GM19468 (cell line): ENCODE measurements around the gene TEX264.

Experiments
- ATAC-seq: cut with Tn5 transposase; IDR thresholded peaks from one replicate; pipeline ENCODE4 v1.9.1; 2021; ENCODE audit warnings: mild to moderate bottlenecking, moderate library complexity, moderate number of reproducible peaks; ENCODE audit not compliant: unreplicated experiment; ENCODE audit errors: extremely low read depth

Gene TEX264

GRCh38 chr3:51691949-51692348, 20.9 kb downstream of the TEX264 start:
- ATAC-seq, result no peak

- no peak for ATAC-seq
These were observed 21.9 kb downstream of the TEX264 start for GRCh38 chr3:51692980-51693395.

- no peak for ATAC-seq
These were observed 25.9 kb downstream of the TEX264 start for GRCh38 chr3:51696954-51697353.

- ATAC-seq, result no peak
These were observed 27.2 kb downstream of the TEX264 start for GRCh38 chr3:51698209-51698608.

GRCh38 chr3:51700403-51700802, 29.4 kb downstream of the TEX264 start:
- no peak for ATAC-seq

GRCh38 chr3:51702156-51702555, 31.1 kb downstream of the TEX264 start:
- no peak for ATAC-seq

GRCh38 chr3:51703068-51703760, 32.2 kb downstream of the TEX264 start:
- ATAC-seq, result no peak

GRCh38 chr3:51703761-51704510, 32.9 kb downstream of the TEX264 start:
- no peak for ATAC-seq

GRCh38 chr3:51704511-51704950, 33.5 kb downstream of the TEX264 start:
- ATAC-seq, result no peak

GRCh38 chr3:51705276-51706020, 34.4 kb downstream of the TEX264 start:
- no peak for ATAC-seq

GRCh38 chr3:51706021-51706485, 35.0 kb downstream of the TEX264 start:
- no peak for ATAC-seq

- ATAC-seq, result no peak
These were observed 36.0 kb downstream of the TEX264 start, which contains the start of gene GRM2 for GRCh38 chr3:51706788-51707731. Gene GRM2, plus strand, starts transcription at chr3:51707068. Its CDS starts 1,916 bp downstream, at chr3:51708984.

GRCh38 chr3:51708216-51708845, 37.3 kb downstream of the TEX264 start:
- ATAC-seq, result no peak

- ATAC-seq, result no peak
These were observed 38.0 kb downstream of the TEX264 start for GRCh38 chr3:51709004-51709420.

GRCh38 chr3:51709675-51710074, 38.6 kb downstream of the TEX264 start:
- ATAC-seq, result no peak

- no peak for ATAC-seq
These were observed 39.7 kb downstream of the TEX264 start for GRCh38 chr3:51710631-51711351.

GRCh38 chr3:51711352-51712037, 40.4 kb downstream of the TEX264 start:
- no peak for ATAC-seq

- ATAC-seq, result no peak
These were observed 41.0 kb downstream of the TEX264 start for GRCh38 chr3:51712038-51712420.
